ENCODE data around the gene ZNF691. TPM values are rescaled to one million over a fixed set of nuclear protein-coding genes. Genes with fewer than 3 reads are reported as not detected.
"Not testable (repeated sequence)": the region's sequence is repeated elsewhere in the genome, so short reads cannot be mapped to it uniquely, and the experiment has no call there.

Gene ZNF691
- total RNA-seq, 1 experiment from 2014 or later: 9.5 TPM

GRCh38 chr1:42851960-42852607, 5.7 kb downstream of the ZNF691 start:
- no TSS peak for BruUV-seq (replicated peaks)
- H3K27ac Mint-ChIP-seq (ENCODE audit: low read depth, unreplicated experiment): no peak overlapping the region
- no peak overlapping the region for H3K4me3 Mint-ChIP-seq (ENCODE audit: unreplicated experiment)
- peaks cover 24% of the 10 kb centered on the region for H3K9me3 Mint-ChIP-seq (ENCODE audit: unreplicated experiment)
- intact Hi-C loops (cut with micrococcal nuclease): no loop called here
- no peaks in the 10 kb centered on the region for H3K27me3 Mint-ChIP-seq (ENCODE audit: insufficient read depth, unreplicated experiment)
- H3K4me1 Mint-ChIP-seq (ENCODE audit: insufficient read depth, unreplicated experiment): peaks cover 25% of the 10 kb centered on the region
- DNase-seq (ENCODE audit: unreplicated experiment): no peak
- H3K36me3 Mint-ChIP-seq (ENCODE audit: insufficient read depth, unreplicated experiment): peaks cover 41% of the 10 kb centered on the region
- ChIA-PET POLR2A (no interaction called here), CTCF (no interaction called here)
- TF ChIP-seq CTCF (IDR thresholded peaks at IDR 0.05; ENCODE audit: unreplicated experiment): no peak

GRCh38 chr1:42852608-42852980, 6.2 kb downstream of the ZNF691 start:
- H3K4me3 Mint-ChIP-seq (ENCODE audit: unreplicated experiment): no peak overlapping the region
- no peak overlapping the region for H3K27ac Mint-ChIP-seq (ENCODE audit: low read depth, unreplicated experiment)
- TF ChIP-seq CTCF (IDR thresholded peaks at IDR 0.05; ENCODE audit: unreplicated experiment): no peak
- BruUV-seq (replicated peaks): no TSS peak
- peaks cover 29% of the 10 kb centered on the region for H3K9me3 Mint-ChIP-seq (ENCODE audit: unreplicated experiment)
- no peaks in the 10 kb centered on the region for H3K27me3 Mint-ChIP-seq (ENCODE audit: insufficient read depth, unreplicated experiment)
- CTCF ChIA-PET: no interaction called here
- intact Hi-C loops (cut with micrococcal nuclease): no loop called here
- POLR2A ChIA-PET: no interaction called here
- peaks cover 20% of the 10 kb centered on the region for H3K4me1 Mint-ChIP-seq (ENCODE audit: insufficient read depth, unreplicated experiment)
- peaks cover 41% of the 10 kb centered on the region for H3K36me3 Mint-ChIP-seq (ENCODE audit: insufficient read depth, unreplicated experiment)
- no peak for DNase-seq (ENCODE audit: unreplicated experiment)

GRCh38 chr1:42853116-42853884, 6.9 kb downstream of the ZNF691 start:
- CTCF ChIA-PET: interaction anchor here (0.7 kb wide), 1 partner anchor 1080 kb away, joined by 4 read pairs; no protein-coding TSS in a partner anchor
- TF ChIP-seq CTCF (IDR thresholded peaks at IDR 0.05; ENCODE audit: unreplicated experiment): no peak
- Mint-ChIP-seq H3K36me3 (ENCODE audit: insufficient read depth, unreplicated experiment) (peaks cover 41% of the 10 kb centered on the region), H3K4me3 (ENCODE audit: unreplicated experiment) (no peak overlapping the region), H3K4me1 (ENCODE audit: insufficient read depth, unreplicated experiment) (peaks cover 13% of the 10 kb centered on the region), H3K27me3 (ENCODE audit: insufficient read depth, unreplicated experiment) (no peaks in the 10 kb centered on the region), H3K27ac (ENCODE audit: low read depth, unreplicated experiment) (no peak overlapping the region), H3K9me3 (ENCODE audit: unreplicated experiment) (peaks cover 36% of the 10 kb centered on the region)
- intact Hi-C loops (cut with micrococcal nuclease): no loop called here
- POLR2A ChIA-PET: no interaction called here
- DNase-seq (ENCODE audit: unreplicated experiment): no peak
- no TSS peak for BruUV-seq (replicated peaks)

- BruUV-seq (replicated peaks); H3K4me1 Mint-ChIP-seq (ENCODE audit: insufficient read depth, unreplicated experiment); H3K4me3 Mint-ChIP-seq (ENCODE audit: unreplicated experiment); CTCF ChIA-PET; H3K27ac Mint-ChIP-seq (ENCODE audit: low read depth, unreplicated experiment); DNase-seq (ENCODE audit: unreplicated experiment); intact Hi-C loops (cut with micrococcal nuclease): not testable (repeated sequence)
- H3K27me3 Mint-ChIP-seq (ENCODE audit: insufficient read depth, unreplicated experiment): peaks cover 23% of the 10 kb centered on the region
- peaks cover 20% of the 10 kb centered on the region for H3K36me3 Mint-ChIP-seq (ENCODE audit: insufficient read depth, unreplicated experiment)
- peaks cover 37% of the 10 kb centered on the region for H3K9me3 Mint-ChIP-seq (ENCODE audit: unreplicated experiment)
- POLR2A ChIA-PET: interaction anchor here (1.1 kb wide), 1 partner anchor 11 kb away, joined by 3 read pairs; no protein-coding TSS in a partner anchor
Measured at GRCh38 chr1:42856554-42856953, 10.1 kb downstream of the ZNF691 start.

- CTCF ChIA-PET; H3K4me1 Mint-ChIP-seq (ENCODE audit: insufficient read depth, unreplicated experiment); H3K4me3 Mint-ChIP-seq (ENCODE audit: unreplicated experiment); DNase-seq (ENCODE audit: unreplicated experiment); H3K36me3 Mint-ChIP-seq (ENCODE audit: insufficient read depth, unreplicated experiment); H3K27ac Mint-ChIP-seq (ENCODE audit: low read depth, unreplicated experiment); intact Hi-C loops (cut with micrococcal nuclease); BruUV-seq (replicated peaks): not testable (repeated sequence)
- peaks cover 43% of the 10 kb centered on the region for H3K27me3 Mint-ChIP-seq (ENCODE audit: insufficient read depth, unreplicated experiment)
- H3K9me3 Mint-ChIP-seq (ENCODE audit: unreplicated experiment): peaks cover 37% of the 10 kb centered on the region
- POLR2A ChIA-PET: interaction anchor here (2.0 kb wide), 1 partner anchor 13 kb away, joined by 9 read pairs; the partner anchor contains the start of gene ZNF691
Measured at GRCh38 chr1:42859366-42859765, 13.0 kb downstream of the ZNF691 start.
